Adrenal gland (tissue), 5 donors: ENCODE measurements around the gene NSUN7.

Source experiments
- POLR2A ChIP-seq, 2 donors: fragments of 450-650 bp; IDR thresholded peaks; one replicate each; pipeline ENCODE4 v1.6.1; 2017; ENCODE audit warnings: antibody characterized with exemption in 2 of 2, mild to moderate bottlenecking in 2 of 2, moderate library complexity in 1 of 2
- TF ChIP-seq, protein P1 (sequence below), 6 experiments: fragments of 450-650 bp in 4 of 6; fragments of 200-600 bp in 2 of 6; sonication (generic) in 1 of 6; IDR thresholded peaks; 1 replicate in 5 of 6; 2 replicates in 1 of 6; pipeline versions ENCODE4 v1.5.1 to v1.8.0; 2016 to 2021; ENCODE audit warnings: antibody characterized with exemption in 6 of 6, mild to moderate bottlenecking in 2 of 6, moderate library complexity in 1 of 6
- donor health status: DM: no; HTN: no; CAD: no.

DNA sequence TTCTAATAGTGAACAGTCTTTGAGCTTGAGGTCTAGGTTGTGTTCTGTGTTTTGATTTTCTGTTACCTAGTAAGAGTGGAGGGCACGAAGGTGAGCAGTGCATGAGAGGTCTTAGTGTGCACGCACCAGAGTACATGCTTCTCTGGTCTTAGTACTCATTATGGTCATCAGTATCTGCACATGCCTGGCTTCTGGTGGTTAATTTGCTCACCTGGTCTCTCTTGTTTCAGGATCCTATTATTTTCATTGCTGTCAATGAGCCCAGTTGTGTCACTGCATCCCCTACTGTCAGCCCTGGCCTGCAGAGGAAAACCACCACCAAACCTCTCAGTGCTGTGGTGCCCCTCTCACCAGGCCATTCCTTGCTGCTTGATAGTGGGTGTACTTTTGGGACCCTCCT, 54.8 kb downstream of the NSUN7 start:
- TF ChIP-seq, protein P1, sequence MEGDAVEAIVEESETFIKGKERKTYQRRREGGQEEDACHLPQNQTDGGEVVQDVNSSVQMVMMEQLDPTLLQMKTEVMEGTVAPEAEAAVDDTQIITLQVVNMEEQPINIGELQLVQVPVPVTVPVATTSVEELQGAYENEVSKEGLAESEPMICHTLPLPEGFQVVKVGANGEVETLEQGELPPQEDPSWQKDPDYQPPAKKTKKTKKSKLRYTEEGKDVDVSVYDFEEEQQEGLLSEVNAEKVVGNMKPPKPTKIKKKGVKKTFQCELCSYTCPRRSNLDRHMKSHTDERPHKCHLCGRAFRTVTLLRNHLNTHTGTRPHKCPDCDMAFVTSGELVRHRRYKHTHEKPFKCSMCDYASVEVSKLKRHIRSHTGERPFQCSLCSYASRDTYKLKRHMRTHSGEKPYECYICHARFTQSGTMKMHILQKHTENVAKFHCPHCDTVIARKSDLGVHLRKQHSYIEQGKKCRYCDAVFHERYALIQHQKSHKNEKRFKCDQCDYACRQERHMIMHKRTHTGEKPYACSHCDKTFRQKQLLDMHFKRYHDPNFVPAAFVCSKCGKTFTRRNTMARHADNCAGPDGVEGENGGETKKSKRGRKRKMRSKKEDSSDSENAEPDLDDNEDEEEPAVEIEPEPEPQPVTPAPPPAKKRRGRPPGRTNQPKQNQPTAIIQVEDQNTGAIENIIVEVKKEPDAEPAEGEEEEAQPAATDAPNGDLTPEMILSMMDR (IDR thresholded peaks at IDR 0.05): no peak
- no peak for TF ChIP-seq POLR2A (IDR thresholded peaks at IDR 0.05)
